H1 (cell line): Measurements from ENCODE around the gene GAB2. TPM values are rescaled to one million over a fixed set of nuclear protein-coding genes. Genes with fewer than 3 reads are reported as not detected.
"Not testable (repeated sequence)": the region's sequence is repeated elsewhere in the genome, so short reads cannot be mapped to it uniquely, and the experiment has no call there.

ENCODE experiments used
- CTCF ChIA-PET: fragments of 300-600 bp; sonication (Branson Sonifier 250); formaldehyde crosslinking; loops from one replicate; lab custom pipeline; 2021; ENCODE audit not compliant: partially characterized antibody; lab: Charles Lee
- POLR2A ChIA-PET: fragments of 300-600 bp; sonication (Branson Sonifier 250); formaldehyde crosslinking; loops from one replicate; lab custom pipeline; 2021; ENCODE audit warnings: inconsistent platforms; ENCODE audit not compliant: partially characterized antibody; lab: Charles Lee
- DNase-seq, 2 experiments: peaks; one replicate each; pipeline versions ENCODE4 v3.0.0 to v3.0.0-alpha.2; 2010 to 2022; ENCODE audit warnings: low spot score in 2 of 2, low read depth in 1 of 2, mixed read lengths in 1 of 2
- FAIRE-seq: peaks from 2 replicates; lab custom pipeline; 2011; peaks lifted over from hg19 to GRCh38; lab: Jason Lieb, UNC
- H2AFZ ChIP-seq: 2 replicates; pipeline ENCODE4 v1.8.1; 2012; ENCODE audit warnings: low read length, inconsistent platforms
- H2AK5ac ChIP-seq: 2 replicates; pipeline ENCODE4 v1.6.1; 2013; ENCODE audit warnings: low read depth, low read length
- H2BK120ac ChIP-seq: replicated peaks from 2 replicates; pipeline ENCODE3; 2013; ENCODE audit warnings: low read depth, low read length, inconsistent platforms
- H2BK12ac ChIP-seq: 2 replicates; pipeline ENCODE4 v1.6.1; 2013; ENCODE audit warnings: low read depth, low read length
- H2BK15ac ChIP-seq: 2 replicates; pipeline ENCODE4 v1.6.1; 2013; ENCODE audit warnings: low read length
- H2BK20ac ChIP-seq: 2 replicates; pipeline ENCODE4 v1.6.1; 2013; ENCODE audit warnings: low read length
- H2BK5ac ChIP-seq: 2 replicates; pipeline ENCODE4 v1.6.1; 2013; ENCODE audit warnings: low read depth, low read length
- H3K14ac ChIP-seq: 2 replicates; pipeline ENCODE4 v1.6.1; 2013; ENCODE audit warnings: inconsistent platforms; ENCODE audit not compliant: insufficient read length
- H3K18ac ChIP-seq: 2 replicates; pipeline ENCODE4 v1.6.1; 2013; ENCODE audit warnings: low read length; ENCODE audit errors: extremely low read depth
- H3K23ac ChIP-seq: 2 replicates; pipeline ENCODE4 v1.6.1; 2013; ENCODE audit warnings: inconsistent platforms; ENCODE audit not compliant: insufficient read length
- H3K23me2 ChIP-seq: 2 replicates; pipeline ENCODE4 v1.6.1; 2013; ENCODE audit warnings: low read depth, low read length
- H3K27ac ChIP-seq: 2 replicates; pipeline ENCODE4 v1.6.1; 2011; ENCODE audit warnings: low read depth, low read length, inconsistent platforms
- H3K27me3 ChIP-seq, 4 experiments: replicated peaks in 1 of 4; 1 replicate in 1 of 4; 2 replicates in 3 of 4; pipeline versions ENCODE4 v1.6.1 to v1.8.1; 2011 to 2013; ENCODE audit warnings: low read length in 3 of 4, mild to moderate bottlenecking in 3 of 4, inconsistent platforms in 2 of 4, mixed read lengths in 2 of 4, moderate library complexity in 1 of 4; ENCODE audit not compliant: control insufficient read depth in 3 of 4, insufficient read depth in 3 of 4; ENCODE audit errors: extremely low read depth in 1 of 4
- H3K36me3 ChIP-seq, 4 experiments: 2 replicates each; pipeline versions ENCODE4 v1.6.1 to v1.8.1; 2011 to 2013; ENCODE audit warnings: mild to moderate bottlenecking in 4 of 4, low read length in 3 of 4, moderate library complexity in 2 of 4, control low read depth in 1 of 4, inconsistent platforms in 1 of 4; ENCODE audit not compliant: insufficient read depth in 4 of 4, control insufficient read depth in 2 of 4
- H3K4ac ChIP-seq: replicated peaks from 2 replicates; pipeline ENCODE3; 2013; ENCODE audit warnings: low read length, low read depth, mixed read lengths, inconsistent platforms; ENCODE audit not compliant: insufficient read length
- H3K4me1 ChIP-seq, 4 experiments: replicated peaks in 1 of 4; 1 replicate in 1 of 4; 2 replicates in 3 of 4; pipeline versions ENCODE4 v1.6.1 to v1.8.1; 2011 to 2013; ENCODE audit warnings: low read length in 3 of 4, inconsistent platforms in 2 of 4, mixed read lengths in 1 of 4; ENCODE audit not compliant: insufficient read depth in 4 of 4, control insufficient read depth in 3 of 4
- H3K4me2 ChIP-seq, 2 experiments: 2 replicates each; pipeline versions ENCODE4 v1.6.1 to v1.8.1; 2011 to 2013; ENCODE audit warnings: low read depth in 2 of 2, low read length in 2 of 2, control low read depth in 1 of 2, inconsistent platforms in 1 of 2, mild to moderate bottlenecking in 1 of 2; ENCODE audit not compliant: insufficient read depth in 1 of 2
- H3K4me3 ChIP-seq, 4 experiments: fragments of 200-600, 300-600 bp in 1 of 4; sonication (generic), shearing (Covaris generic), sonication (Bioruptor Twin) in 1 of 4; 2 replicates each; pipeline versions ENCODE4 v1.5.1 to v1.8.1; 2011 to 2016; ENCODE audit warnings: low read length in 4 of 4, low read depth in 3 of 4, control low read depth in 2 of 4, inconsistent platforms in 2 of 4, mild to moderate bottlenecking in 2 of 4, mixed read lengths in 1 of 4, moderate library complexity in 1 of 4; ENCODE audit not compliant: insufficient read depth in 2 of 4; ENCODE audit errors: extremely low read depth in 1 of 4
- H3K56ac ChIP-seq: replicated peaks from 2 replicates; pipeline ENCODE3; 2013; ENCODE audit warnings: low read depth, mild to moderate bottlenecking, mixed read lengths, low read length, inconsistent platforms; ENCODE audit not compliant: insufficient read length
- H3K79me1 ChIP-seq: 2 replicates; pipeline ENCODE4 v1.6.1; 2013; ENCODE audit warnings: low read depth, low read length, control low read depth
- H3K79me2 ChIP-seq, 2 experiments: 2 replicates each; pipeline versions ENCODE4 v1.6.1 to v1.8.1; 2012 to 2013; ENCODE audit warnings: low read length in 2 of 2, mild to moderate bottlenecking in 2 of 2, inconsistent platforms in 1 of 2; ENCODE audit not compliant: insufficient read depth in 2 of 2, control insufficient read depth in 1 of 2
- H3K9ac ChIP-seq, 4 experiments: replicated peaks in 1 of 4; 1 replicate in 1 of 4; 2 replicates in 3 of 4; pipeline versions ENCODE4 v1.6.1 to v1.8.1; 2011 to 2013; ENCODE audit warnings: low read depth in 3 of 4, low read length in 3 of 4, control low read depth in 2 of 4, mild to moderate bottlenecking in 2 of 4, moderate library complexity in 2 of 4, inconsistent platforms in 1 of 4; ENCODE audit errors: extremely low read depth in 1 of 4
- H3K9me3 ChIP-seq, 2 experiments: 2 replicates each; pipeline versions ENCODE4 v1.6.1 to v1.8.1; 2012 to 2013; ENCODE audit warnings: mild to moderate bottlenecking in 2 of 2, moderate library complexity in 2 of 2, control low read depth in 1 of 2, inconsistent platforms in 1 of 2, low read depth in 1 of 2, low read length in 1 of 2, mixed read lengths in 1 of 2; ENCODE audit not compliant: insufficient read depth in 2 of 2
- H4K20me1 ChIP-seq, 2 experiments: replicated peaks in 1 of 2; 2 replicates each; pipeline versions ENCODE3 to v1.8.1; 2011 to 2013; ENCODE audit warnings: inconsistent platforms in 2 of 2, low read length in 2 of 2, mild to moderate bottlenecking in 1 of 2; ENCODE audit not compliant: insufficient read depth in 2 of 2, control insufficient read depth in 1 of 2
- H4K5ac ChIP-seq: 2 replicates; pipeline ENCODE4 v1.6.1; 2013; ENCODE audit warnings: low read length, low read depth, mixed read lengths, inconsistent platforms; ENCODE audit not compliant: insufficient read length
- H4K8ac ChIP-seq: 2 replicates; pipeline ENCODE4 v1.8.0; 2013; ENCODE audit warnings: mild to moderate bottlenecking, moderate library complexity, low read length, inconsistent platforms; ENCODE audit not compliant: insufficient read depth; ENCODE audit errors: extremely low read depth
- H4K91ac ChIP-seq: replicated peaks from 2 replicates; pipeline ENCODE3; 2013; ENCODE audit warnings: low read length, mixed read lengths, inconsistent platforms; ENCODE audit not compliant: insufficient read length
- WGBS, 2 experiments: shearing (Covaris generic) in 1 of 2; methylation state at CpG; one replicate each; pipeline versions ENCODE4 v1.1.6 to v1.1.7; 2013 to 2015; ENCODE audit warnings: low lambda C conversion rate in 2 of 2, mixed read lengths in 2 of 2, inconsistent platforms in 1 of 2, low coverage in 1 of 2, missing lambda C conversion rate in 1 of 2; ENCODE audit not compliant: insufficient replicate concordance in 2 of 2, insufficient coverage in 1 of 2, insufficient read length in 1 of 2; ENCODE audit errors: extremely low coverage in 1 of 2, missing lambda C conversion rate in 1 of 2; 5-methylcytosine and 5-hydroxymethylcytosine counted together
- polyA plus RNA-seq, 7 experiments: library from polyadenylated mRNA; depleted of rRNA in 3 of 7; stranded (reverse) in 5 of 7; unstranded in 2 of 7; fragments of >200 nt in 5 of 7; fragments of 200-250 nt in 2 of 7; gene quantifications; 1 replicate in 5 of 7; 2 replicates in 1 of 7; 4 replicates in 1 of 7; pipeline versions ENCODE4 v1.2.1 to v1.2.3, GENCODE V29; 2011 to 2013; ENCODE audit warnings: missing spikeins in 2 of 7, mixed read lengths in 2 of 7
- total RNA-seq: library from RNA; stranded (reverse); fragmentation: NEBNext Ultra II Directional; extraction: Animal tissue kit (Norgen Biotek cat#: 25700); gene quantifications from 2 replicates; pipeline ENCODE4 v1.2.1, GENCODE V29; 2021

GAB2 gene
- total and polyA plus RNA-seq, 2 of the 8 experiments (the other 6 are each of a cell fraction or from before 2014, with no cell fraction given), result 6.3 to 14.0 TPM

DNA sequence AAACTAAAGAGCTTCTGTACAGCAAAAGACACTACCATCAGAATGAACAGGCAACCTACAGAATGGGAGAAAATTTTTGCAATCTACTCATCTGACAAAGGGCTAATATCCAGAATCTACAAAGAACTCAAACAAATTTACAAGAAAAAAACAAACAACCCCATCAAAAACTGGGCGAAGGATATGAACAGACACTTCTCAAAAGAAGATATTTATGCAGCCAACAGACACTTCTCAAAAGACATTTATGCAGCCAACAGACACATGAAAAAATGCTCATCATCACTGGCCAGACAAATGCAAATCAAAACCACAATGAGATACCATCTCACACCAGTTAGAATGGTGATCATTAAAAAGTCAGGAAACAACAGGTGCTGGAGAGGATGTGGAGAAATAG, 60.2 kb downstream of the GAB2 start:
- H4K8ac ChIP-seq, H3K56ac ChIP-seq, H2BK120ac ChIP-seq, H4K5ac ChIP-seq, H3K36me3 ChIP-seq, H4K91ac ChIP-seq, H3K9ac ChIP-seq, H3K27ac ChIP-seq, DNase-seq, H3K79me2 ChIP-seq, H3K14ac ChIP-seq, H3K79me1 ChIP-seq, H3K27me3 ChIP-seq, H3K4me2 ChIP-seq, POLR2A ChIA-PET, H2AK5ac ChIP-seq, H2BK5ac ChIP-seq, H2BK12ac ChIP-seq, H3K4me1 ChIP-seq, H3K23ac ChIP-seq, FAIRE-seq, H3K4me3 ChIP-seq, H3K4ac ChIP-seq, H2AFZ ChIP-seq, H2BK15ac ChIP-seq, CTCF ChIA-PET, H4K20me1 ChIP-seq, H3K18ac ChIP-seq, H3K23me2 ChIP-seq, H3K9me3 ChIP-seq, H2BK20ac ChIP-seq: not testable (repeated sequence)
- WGBS, 2 experiments, result 92% methylated on average over 1 of the region's 1 CpG; no CpG with 5 or more reads in 1 of the 2 experiments

DNA sequence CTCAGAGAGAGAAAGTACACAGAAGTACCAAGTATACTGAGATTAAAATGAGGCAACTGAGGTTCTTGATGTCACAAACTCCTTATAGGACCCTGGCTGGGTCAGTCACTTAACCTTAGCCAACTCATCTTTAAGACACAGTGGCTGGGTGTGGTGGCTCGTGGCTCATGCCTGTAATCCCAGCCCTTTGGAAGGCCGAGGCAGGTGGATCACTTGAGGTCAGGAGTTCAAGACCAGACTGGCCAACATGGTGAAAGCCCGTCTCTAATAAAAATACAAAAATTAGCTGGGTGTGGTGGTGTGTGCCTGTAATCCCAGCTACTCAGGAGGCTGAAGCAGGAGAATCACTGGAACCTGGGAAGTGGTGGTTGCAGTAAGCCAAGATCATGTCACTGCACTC, 61.9 kb downstream of the GAB2 start:
- H2AFZ ChIP-seq, H3K27ac ChIP-seq, H3K23ac ChIP-seq, H4K91ac ChIP-seq, H3K9ac ChIP-seq, DNase-seq, H3K56ac ChIP-seq, FAIRE-seq, H3K4ac ChIP-seq, H3K18ac ChIP-seq, H4K8ac ChIP-seq, H3K79me1 ChIP-seq, H2BK12ac ChIP-seq, H3K9me3 ChIP-seq, H2BK120ac ChIP-seq, POLR2A ChIA-PET, H3K4me2 ChIP-seq, H3K4me1 ChIP-seq, H2AK5ac ChIP-seq, H3K79me2 ChIP-seq, H3K4me3 ChIP-seq, H4K5ac ChIP-seq, H2BK5ac ChIP-seq, H2BK20ac ChIP-seq, H3K27me3 ChIP-seq, H4K20me1 ChIP-seq, H3K23me2 ChIP-seq, H3K36me3 ChIP-seq, H2BK15ac ChIP-seq, H3K14ac ChIP-seq: not testable (repeated sequence)
- CTCF ChIA-PET, result interaction anchor here (0.6 to 1.1 kb wide), 3 partner anchors 9 to 28 kb away, joined by 3 read pairs; no protein-coding TSS in a partner anchor
- WGBS, 2 experiments, result 85% methylated on average over 3 of the region's 3 CpGs; no CpG with 5 or more reads in 1 of the 2 experiments
